ENCODE results near the gene ASXL3. TPM values are rescaled to one million over a fixed set of nuclear protein-coding genes. Genes with fewer than 3 reads are reported as not detected.

The ASXL3 gene
- total RNA-seq, 1 experiment from 2014 or later, result not detected

GRCh38 chr18:33781429-33781828, 203.4 kb downstream of the ASXL3 start:
- H4K20me1 ChIP-seq (ENCODE audit: insufficient read depth), result no peaks in the 10 kb centered on the region
- intact Hi-C loops (cut with micrococcal nuclease), result no loop called here
- no peaks in the 10 kb centered on the region for H3K27me3 ChIP-seq (ENCODE audit: insufficient read depth, low read length)
- no peak overlapping the region for H2AFZ ChIP-seq (ENCODE audit: low read depth, low read length, poor library complexity, severe bottlenecking)
- no peak overlapping the region for H3K4me2 ChIP-seq (ENCODE audit: low read length)
- TF ChIP-seq, protein P1, sequence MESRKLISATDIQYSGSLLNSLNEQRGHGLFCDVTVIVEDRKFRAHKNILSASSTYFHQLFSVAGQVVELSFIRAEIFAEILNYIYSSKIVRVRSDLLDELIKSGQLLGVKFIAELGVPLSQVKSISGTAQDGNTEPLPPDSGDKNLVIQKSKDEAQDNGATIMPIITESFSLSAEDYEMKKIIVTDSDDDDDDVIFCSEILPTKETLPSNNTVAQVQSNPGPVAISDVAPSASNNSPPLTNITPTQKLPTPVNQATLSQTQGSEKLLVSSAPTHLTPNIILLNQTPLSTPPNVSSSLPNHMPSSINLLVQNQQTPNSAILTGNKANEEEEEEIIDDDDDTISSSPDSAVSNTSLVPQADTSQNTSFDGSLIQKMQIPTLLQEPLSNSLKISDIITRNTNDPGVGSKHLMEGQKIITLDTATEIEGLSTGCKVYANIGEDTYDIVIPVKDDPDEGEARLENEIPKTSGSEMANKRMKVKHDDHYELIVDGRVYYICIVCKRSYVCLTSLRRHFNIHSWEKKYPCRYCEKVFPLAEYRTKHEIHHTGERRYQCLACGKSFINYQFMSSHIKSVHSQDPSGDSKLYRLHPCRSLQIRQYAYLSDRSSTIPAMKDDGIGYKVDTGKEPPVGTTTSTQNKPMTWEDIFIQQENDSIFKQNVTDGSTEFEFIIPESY (IDR thresholded peaks at IDR 0.05; ENCODE audit: extremely low read depth, insufficient replicate concordance, low read length), result no peak
- no peak for TF ChIP-seq RAD21 (IDR thresholded peaks at IDR 0.05; ENCODE audit: low read depth)
- no peak for TF ChIP-seq EZH2 (IDR thresholded peaks at IDR 0.05)
- no peak for TF ChIP-seq JUND (IDR thresholded peaks at IDR 0.05)
- TF ChIP-seq SP1 (IDR thresholded peaks at IDR 0.05; ENCODE audit: low read depth), result no peak
- no peak for TF ChIP-seq EZH2phosphoT487 (IDR thresholded peaks at IDR 0.05; ENCODE audit: borderline replicate concordance)
- no peak for TF ChIP-seq SRF (IDR thresholded peaks at IDR 0.05; ENCODE audit: low read depth)
- TF ChIP-seq FOSL1 (IDR thresholded peaks at IDR 0.05; ENCODE audit: low read depth), result no peak
- no peak for TF ChIP-seq CTCF (IDR thresholded peaks at IDR 0.05 in 2 of 3, conservative IDR thresholded peaks at IDR 0.05 in 1 of 3; ENCODE audit: borderline replicate concordance in 1 of 3, insufficient read depth in 1 of 3, low read depth in 2 of 3, low read length in 2 of 3)
- TF ChIP-seq, protein P2, sequence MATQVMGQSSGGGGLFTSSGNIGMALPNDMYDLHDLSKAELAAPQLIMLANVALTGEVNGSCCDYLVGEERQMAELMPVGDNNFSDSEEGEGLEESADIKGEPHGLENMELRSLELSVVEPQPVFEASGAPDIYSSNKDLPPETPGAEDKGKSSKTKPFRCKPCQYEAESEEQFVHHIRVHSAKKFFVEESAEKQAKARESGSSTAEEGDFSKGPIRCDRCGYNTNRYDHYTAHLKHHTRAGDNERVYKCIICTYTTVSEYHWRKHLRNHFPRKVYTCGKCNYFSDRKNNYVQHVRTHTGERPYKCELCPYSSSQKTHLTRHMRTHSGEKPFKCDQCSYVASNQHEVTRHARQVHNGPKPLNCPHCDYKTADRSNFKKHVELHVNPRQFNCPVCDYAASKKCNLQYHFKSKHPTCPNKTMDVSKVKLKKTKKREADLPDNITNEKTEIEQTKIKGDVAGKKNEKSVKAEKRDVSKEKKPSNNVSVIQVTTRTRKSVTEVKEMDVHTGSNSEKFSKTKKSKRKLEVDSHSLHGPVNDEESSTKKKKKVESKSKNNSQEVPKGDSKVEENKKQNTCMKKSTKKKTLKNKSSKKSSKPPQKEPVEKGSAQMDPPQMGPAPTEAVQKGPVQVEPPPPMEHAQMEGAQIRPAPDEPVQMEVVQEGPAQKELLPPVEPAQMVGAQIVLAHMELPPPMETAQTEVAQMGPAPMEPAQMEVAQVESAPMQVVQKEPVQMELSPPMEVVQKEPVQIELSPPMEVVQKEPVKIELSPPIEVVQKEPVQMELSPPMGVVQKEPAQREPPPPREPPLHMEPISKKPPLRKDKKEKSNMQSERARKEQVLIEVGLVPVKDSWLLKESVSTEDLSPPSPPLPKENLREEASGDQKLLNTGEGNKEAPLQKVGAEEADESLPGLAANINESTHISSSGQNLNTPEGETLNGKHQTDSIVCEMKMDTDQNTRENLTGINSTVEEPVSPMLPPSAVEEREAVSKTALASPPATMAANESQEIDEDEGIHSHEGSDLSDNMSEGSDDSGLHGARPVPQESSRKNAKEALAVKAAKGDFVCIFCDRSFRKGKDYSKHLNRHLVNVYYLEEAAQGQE (IDR thresholded peaks at IDR 0.05; ENCODE audit: low read depth), result no peak
- TF ChIP-seq CEBPB (IDR thresholded peaks at IDR 0.05; ENCODE audit: low read depth), result no peak
- no peak for TF ChIP-seq ZNF274 (IDR thresholded peaks at IDR 0.05; ENCODE audit: low read depth, low read length)
- TF ChIP-seq ELF1 (IDR thresholded peaks at IDR 0.05; ENCODE audit: borderline replicate concordance, low read depth), result no peak
- no peak for TF ChIP-seq POLR2A (IDR thresholded peaks at IDR 0.05; ENCODE audit: borderline replicate concordance, extremely low read depth, insufficient read depth, insufficient read length)
- no peaks in the 10 kb centered on the region for H3K36me3 ChIP-seq (ENCODE audit: control insufficient read depth in 1 of 2, insufficient read depth in 2 of 2, low read length in 2 of 2)
- H3K4me1 ChIP-seq (ENCODE audit: control insufficient read depth in 1 of 2, insufficient read depth in 2 of 2, low read length in 2 of 2), result no peaks in the 10 kb centered on the region
- ChIA-PET POLR2A (no interaction called here), CTCF (no interaction called here), RAD21 (ENCODE audit: low non-redundant PET in 1 of 2, low total read pairs in 2 of 2, uncharacterized antibody in 2 of 2, unreplicated experiment in 2 of 2) (no interaction called here)
- no peaks in the 10 kb centered on the region for H3K9me2 ChIP-seq (ENCODE audit: insufficient read depth)
- no peak overlapping the region for H3K4me3 ChIP-seq (replicated peaks in 1 of 2; ENCODE audit: low read depth in 1 of 2, low read length in 2 of 2)
- ATAC-seq (no peak), DNase-seq (ENCODE audit: low read depth, low spot score) (no peak)
- no peaks in the 10 kb centered on the region for H3K79me2 ChIP-seq (ENCODE audit: insufficient read depth, low read length)
- no TSS peak for BruUV-seq (replicated peaks)
- peaks cover 10 to 35% of the 10 kb centered on the region in 2 experiments; a peak in 3 of 4 replicates for H3K9me3 ChIP-seq (ENCODE audit: control insufficient read depth in 1 of 2, insufficient read depth in 1 of 2, low read depth in 1 of 2, low read length in 2 of 2)
- no peak overlapping the region for H3K9ac ChIP-seq (ENCODE audit: low read length)
- H3K27ac ChIP-seq (ENCODE audit: low read depth, low read length), result no peak overlapping the region

Measured in HCT116 (cell line).